Astrocyte (in vitro differentiated cells and primary cell): ENCODE data around the gene SLAMF6.

ENCODE experiments used
- CTCF ChIP-seq: IDR thresholded peaks from 2 replicates; pipeline ENCODE4 v1.5.1; 2011; ENCODE audit warnings: low read depth, mild to moderate bottlenecking, inconsistent platforms, low read length, moderate library complexity; ENCODE audit not compliant: insufficient read depth
- EZH2 ChIP-seq: IDR thresholded peaks from 2 replicates; pipeline ENCODE4 v1.6.1; 2012; ENCODE audit warnings: mild to moderate bottlenecking, low read length, inconsistent platforms; ENCODE audit not compliant: insufficient read depth

GRCh38 chr1:160454371-160455152 is 68.5 kb downstream of the SLAMF6 start:
- TF ChIP-seq CTCF (no peak), EZH2 (no peak)
